Left kidney (tissue), 8 donors: Measurements from ENCODE around the gene GOLGA6D. TPM values are rescaled to one million over a fixed set of nuclear protein-coding genes. Genes with fewer than 3 reads are reported as not detected.
"Not testable (repeated sequence)": the region's sequence is repeated elsewhere in the genome, so short reads cannot be mapped to it uniquely, and the experiment has no call there.

ENCODE experiments used
- DNase-seq: peaks from one replicate; pipeline ENCODE4 v3.0.0-alpha.2; 2013
- long read RNA-seq, 8 donors: transcript quantifications; one replicate each; lab custom pipeline, GENCODE V29; 2026
- polyA plus RNA-seq: library from polyadenylated mRNA; unstranded; fragments of 120-200 nt; gene quantifications from one replicate; pipeline ENCODE4 v1.2.1, GENCODE V29; 2013; ENCODE audit not compliant: insufficient read length

The GOLGA6D gene
- 0.57 TPM for polyA plus RNA-seq
- long read RNA-seq, donor 1, result 0 reads
- long read RNA-seq, donor 2, result 0 reads
- long read RNA-seq, donor 3, result 0 reads
- long read RNA-seq, donor 4, result 0 reads
- long read RNA-seq, donor 5, result 0 reads
- long read RNA-seq, donor 6, result 0 reads
- long read RNA-seq, donor 7, result 0 reads
- long read RNA-seq, donor 8, result 0 reads

GRCh38 chr15:75282572-75282971, at the start of gene GOLGA6D:
Gene GOLGA6D, plus strand, starts transcription at chr15:75282835. Its CDS starts 41 bp downstream, at chr15:75282876.
- DNase-seq, result not testable (repeated sequence)

- DNase-seq, result no peak
Observed at GRCh38 chr15:75233504-75234190, 49.0 kb upstream of the GOLGA6D start.

GRCh38 chr15:75234191-75234810, 48.3 kb upstream of the GOLGA6D start:
- no peak for DNase-seq

- no peak for DNase-seq
Observed at GRCh38 chr15:75235051-75235673, 47.5 kb upstream of the GOLGA6D start.

GRCh38 chr15:75235760-75236729, 46.6 kb upstream of the GOLGA6D start:
- no peak for DNase-seq

GRCh38 chr15:75237316-75237982, 45.2 kb upstream of the GOLGA6D start:
- no peak for DNase-seq

GRCh38 chr15:75238150-75238549, 44.5 kb upstream of the GOLGA6D start:
- no peak for DNase-seq

GRCh38 chr15:75245741-75246140, 36.9 kb upstream of the GOLGA6D start:
- not testable (repeated sequence) for DNase-seq

GRCh38 chr15:75248991-75249390, 33.6 kb upstream of the GOLGA6D start:
- DNase-seq, result not testable (repeated sequence)

- DNase-seq, result no peak
Observed at GRCh38 chr15:75249726-75250125, 32.9 kb upstream of the GOLGA6D start.

GRCh38 chr15:75251343-75251742, 31.3 kb upstream of the GOLGA6D start:
- not testable (repeated sequence) for DNase-seq

- DNase-seq, result not testable (repeated sequence)
Observed at GRCh38 chr15:75252285-75252684, 30.4 kb upstream of the GOLGA6D start.

- DNase-seq, result not testable (repeated sequence)
Observed at GRCh38 chr15:75258034-75258433, 24.6 kb upstream of the GOLGA6D start, which contains the start of gene GOLGA6C. Gene GOLGA6C, plus strand, starts transcription at chr15:75258334. Its CDS starts 265 bp downstream, at chr15:75258599.

GRCh38 chr15:75258620-75259343, 23.9 kb upstream of the GOLGA6D start:
- DNase-seq, result not testable (repeated sequence)

GRCh38 chr15:75259873-75260272, 22.8 kb upstream of the GOLGA6D start:
- not testable (repeated sequence) for DNase-seq

GRCh38 chr15:75273751-75274359, 8.8 kb upstream of the GOLGA6D start:
- DNase-seq, result not testable (repeated sequence)

GRCh38 chr15:75274509-75275107, 8.0 kb upstream of the GOLGA6D start:
- DNase-seq, result not testable (repeated sequence)

- DNase-seq, result not testable (repeated sequence)
Observed at GRCh38 chr15:75275617-75276016, 7.0 kb upstream of the GOLGA6D start.

GRCh38 chr15:75278497-75278896, 4.1 kb upstream of the GOLGA6D start:
- not testable (repeated sequence) for DNase-seq
